Hematopoietic multipotent progenitor cell (in vitro differentiated cells): ENCODE measurements around the gene MIP. TPM values are rescaled to one million over a fixed set of nuclear protein-coding genes. Genes with fewer than 3 reads are reported as not detected.
"Not testable (repeated sequence)": the region's sequence is repeated elsewhere in the genome, so short reads cannot be mapped to it uniquely, and the experiment has no call there.

Experiments used
- DNase-seq, 3 donors: peaks; one replicate each; pipeline ENCODE4 v3.0.0-alpha.2; 2011 to 2015; ENCODE audit warnings: low read depth in 2 of 3, low spot score in 2 of 3
- total RNA-seq: library from RNA; depleted of rRNA; stranded (reverse); fragments of >200 nt; gene quantifications from one replicate; pipeline ENCODE4 v1.2.3, GENCODE V29; 2012

MIP gene
- total RNA-seq = under 0.01 TPM

- DNase-seq = no peak
Observed at GRCh38 chr12:56454557-56454956, at the start of gene MIP. Gene MIP, minus strand, starts transcription at chr12:56454657. Its CDS starts 44 bp downstream, at chr12:56454613.

GRCh38 chr12:56499879-56500278, 45.4 kb upstream of the MIP start:
- not testable (repeated sequence) for DNase-seq

- DNase-seq = not testable (repeated sequence)
Observed at GRCh38 chr12:56499452-56499851, 45.0 kb upstream of the MIP start.

- not testable (repeated sequence) for DNase-seq
Observed at GRCh38 chr12:56498126-56498902, 43.9 kb upstream of the MIP start.

GRCh38 chr12:56496704-56497103, 42.2 kb upstream of the MIP start:
- DNase-seq = peak in 1 of 3 donors; percentile 21

GRCh38 chr12:56494481-56494880, 40.0 kb upstream of the MIP start:
- DNase-seq = not testable (repeated sequence)

- DNase-seq = not testable (repeated sequence)
Observed at GRCh38 chr12:56494106-56494415, 39.6 kb upstream of the MIP start.

- not testable (repeated sequence) for DNase-seq
Observed at GRCh38 chr12:56493409-56494105, 39.1 kb upstream of the MIP start.

- no peak for DNase-seq
Observed at GRCh38 chr12:56490360-56490759, 35.9 kb upstream of the MIP start.

GRCh38 chr12:56488041-56488955, 33.8 kb upstream of the MIP start, which contains the start of gene GLS2:
Gene GLS2, minus strand, starts transcription at chr12:56488161. Its CDS starts 43 bp downstream, at chr12:56488118.
- peak; percentile 37 to 85 (median 75) for DNase-seq

- DNase-seq = peak in 2 of 3 donors; percentile 14 to 43
Observed at GRCh38 chr12:56487448-56488040, 33.1 kb upstream of the MIP start.

- no peak for DNase-seq
Observed at GRCh38 chr12:56486694-56487093, 32.2 kb upstream of the MIP start.

GRCh38 chr12:56484566-56484965, 30.1 kb upstream of the MIP start:
- no peak for DNase-seq

- DNase-seq = no peak
Observed at GRCh38 chr12:56479625-56480024, 25.2 kb upstream of the MIP start.

GRCh38 chr12:56477521-56478225, 23.2 kb upstream of the MIP start:
- DNase-seq = no peak

- no peak for DNase-seq
Observed at GRCh38 chr12:56476972-56477432, 22.5 kb upstream of the MIP start.

- no peak for DNase-seq
Observed at GRCh38 chr12:56476143-56476542, 21.7 kb upstream of the MIP start.

GRCh38 chr12:56474389-56474788, 19.9 kb upstream of the MIP start:
- no peak for DNase-seq

- DNase-seq = no peak
Observed at GRCh38 chr12:56469007-56469930, 14.8 kb upstream of the MIP start.
